RPMI7951 (cell line): Measurements from ENCODE around the gene GPR132. TPM values are rescaled to one million over a fixed set of nuclear protein-coding genes. Genes with fewer than 3 reads are reported as not detected.
"Not testable (repeated sequence)": the region's sequence is repeated elsewhere in the genome, so short reads cannot be mapped to it uniquely, and the experiment has no call there.

Source experiments
- DNase-seq: peaks from one replicate; pipeline ENCODE4 v3.0.0-alpha.2; 2012; ENCODE audit warnings: low read depth
- total RNA-seq: library from RNA; depleted of rRNA; stranded (reverse); fragments of >200 nt; shearing (Covaris generic); gene quantifications from 2 replicates; pipeline ENCODE4 v1.2.3, GENCODE V29; 2014

GPR132 gene
- total RNA-seq, 1 experiment from 2014 or later: under 0.01 TPM

- DNase-seq: no peak
Measured at GRCh38 chr14:105042813-105043212, 22.4 kb downstream of the GPR132 start.

- no peak for DNase-seq
Measured at GRCh38 chr14:105041841-105042765, 23.1 kb downstream of the GPR132 start.

DNA sequence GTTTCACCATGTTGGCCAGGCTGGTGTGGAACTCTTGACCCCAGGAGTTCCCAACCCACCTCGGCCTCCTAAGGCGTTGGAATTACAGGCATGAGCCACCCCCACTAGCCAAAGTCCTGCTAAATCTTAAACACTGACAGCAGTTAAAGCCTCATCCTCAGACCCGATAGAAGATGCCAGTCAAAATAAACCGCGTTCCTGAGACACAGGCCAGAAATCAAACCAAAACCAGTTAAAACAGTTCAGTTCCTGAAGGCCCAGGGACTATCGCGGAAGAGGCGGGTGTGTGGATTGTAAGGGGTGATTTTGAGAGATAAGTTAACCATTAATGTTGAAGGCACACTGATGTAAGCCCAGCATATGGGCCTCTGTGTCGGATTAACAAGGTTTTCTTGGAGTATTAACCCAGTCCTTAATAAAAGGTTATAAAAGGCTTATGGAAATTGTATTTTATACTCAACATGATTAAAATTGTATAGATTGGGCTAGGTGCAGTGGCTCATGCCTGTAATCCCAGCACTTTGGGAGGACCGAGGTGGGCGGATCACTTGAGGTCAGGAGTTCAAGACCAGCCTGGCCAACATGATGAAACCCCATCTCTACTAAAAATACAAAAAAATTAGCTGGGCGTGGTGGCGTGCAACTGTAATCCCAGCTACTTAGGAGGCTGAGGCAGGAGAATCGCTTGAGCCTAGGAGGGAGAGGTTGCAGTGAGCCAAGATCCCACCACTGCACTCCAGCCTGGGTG, 25.6 kb downstream of the GPR132 start:
- DNase-seq: no peak

DNA sequence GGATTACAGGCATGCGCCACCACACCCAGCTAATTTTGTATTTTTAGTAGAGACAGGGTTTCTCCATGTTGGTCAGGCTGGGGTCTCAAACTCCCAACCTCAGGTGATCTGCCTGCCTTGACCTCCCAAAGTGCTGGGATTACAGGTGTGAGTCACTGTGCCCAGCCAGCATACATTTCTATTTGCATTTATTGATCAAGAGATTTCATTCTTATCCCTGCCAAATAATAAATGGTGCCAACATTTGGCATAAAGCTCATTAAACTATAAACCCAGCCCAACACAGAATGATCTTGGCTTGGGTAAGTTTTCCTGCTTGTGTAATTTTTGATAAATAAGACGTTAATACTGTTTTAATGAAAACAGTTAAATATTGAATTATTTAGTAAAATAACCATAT, 29.6 kb downstream of the GPR132 start:
- DNase-seq: not testable (repeated sequence)

DNA sequence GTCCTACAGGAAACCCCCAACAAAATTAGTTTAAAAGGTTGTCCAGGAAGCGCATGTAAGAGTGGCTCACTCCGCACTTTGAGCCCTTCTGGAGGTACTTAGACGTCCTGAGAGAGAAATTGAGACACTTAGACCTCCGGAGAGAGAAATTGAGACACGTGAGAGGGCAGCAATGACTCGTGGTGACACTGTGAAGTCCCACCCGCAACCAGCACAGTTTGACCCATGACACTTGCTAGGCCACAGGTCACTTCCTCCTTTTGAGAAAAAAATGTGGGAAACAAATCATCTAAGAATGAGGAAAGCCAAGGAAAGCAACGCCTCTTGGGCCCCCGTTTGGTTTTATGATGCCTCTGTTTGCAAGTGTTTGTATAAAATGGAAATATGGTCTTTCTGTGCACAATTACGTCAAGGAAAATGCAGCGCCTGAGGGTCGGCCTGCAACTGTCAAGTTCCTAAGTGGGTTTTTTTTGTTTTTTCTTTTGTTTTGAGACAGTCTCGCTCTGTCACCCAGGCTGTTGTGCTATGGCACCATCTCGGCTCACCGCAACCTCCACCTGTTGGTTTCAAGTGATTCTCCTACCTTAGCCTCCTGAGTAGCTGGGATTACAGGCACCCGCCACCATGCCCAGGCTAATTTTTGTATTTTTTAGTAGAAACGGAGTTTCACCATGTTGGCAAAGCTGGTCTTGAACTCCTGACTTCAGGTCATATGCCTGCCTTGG, 30.8 kb downstream of the GPR132 start:
- no peak for DNase-seq

GRCh38 chr14:105033412-105033900, 31.8 kb downstream of the GPR132 start:
- DNase-seq: not testable (repeated sequence)

DNA sequence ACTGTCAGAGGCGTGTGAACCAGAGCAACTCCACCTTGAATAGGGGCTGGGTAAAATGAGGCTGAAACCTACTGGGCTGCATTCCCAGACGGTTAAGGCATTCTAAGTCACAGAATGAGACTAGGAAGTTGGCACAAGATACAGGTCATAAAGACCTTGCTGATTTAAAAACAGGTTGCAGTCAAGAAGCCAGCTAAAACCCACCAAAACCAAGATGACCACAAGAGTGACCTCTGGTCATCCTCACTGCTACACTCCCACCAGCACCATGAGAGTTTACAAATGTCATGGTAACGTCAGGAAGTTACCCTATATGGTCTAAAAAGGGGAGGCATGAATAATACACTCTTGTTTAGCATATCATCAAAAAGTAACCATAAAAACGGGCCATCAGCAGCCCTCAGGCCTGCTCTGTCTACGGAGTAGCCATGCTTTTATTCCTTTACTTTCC, 32.8 kb downstream of the GPR132 start:
- DNase-seq: peak; percentile 87

- no peak for DNase-seq
Measured at GRCh38 chr14:105030836-105031396, 34.3 kb downstream of the GPR132 start.

DNA sequence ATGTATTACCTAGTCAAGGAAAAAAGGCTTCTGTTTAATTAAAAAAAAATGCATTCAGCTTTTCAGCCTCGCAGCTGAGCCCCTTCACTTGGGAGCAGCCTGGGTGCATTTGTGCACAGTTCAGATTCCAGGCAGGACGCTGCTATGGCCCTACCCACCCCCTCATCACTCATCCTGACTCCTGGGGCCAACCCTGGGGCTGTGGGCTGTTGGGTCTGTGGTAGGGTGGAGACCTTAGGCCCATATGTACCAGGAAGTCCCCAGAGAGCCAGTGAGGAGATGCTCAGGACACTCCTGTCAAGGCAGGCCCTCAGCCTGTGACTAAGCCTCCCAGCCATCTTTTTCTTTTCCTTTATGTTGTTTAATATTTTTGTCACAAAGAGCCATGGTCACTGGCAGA, 35.0 kb downstream of the GPR132 start:
- no peak for DNase-seq

GRCh38 chr14:105029402-105029801, 35.8 kb downstream of the GPR132 start:
- DNase-seq: no peak

DNA sequence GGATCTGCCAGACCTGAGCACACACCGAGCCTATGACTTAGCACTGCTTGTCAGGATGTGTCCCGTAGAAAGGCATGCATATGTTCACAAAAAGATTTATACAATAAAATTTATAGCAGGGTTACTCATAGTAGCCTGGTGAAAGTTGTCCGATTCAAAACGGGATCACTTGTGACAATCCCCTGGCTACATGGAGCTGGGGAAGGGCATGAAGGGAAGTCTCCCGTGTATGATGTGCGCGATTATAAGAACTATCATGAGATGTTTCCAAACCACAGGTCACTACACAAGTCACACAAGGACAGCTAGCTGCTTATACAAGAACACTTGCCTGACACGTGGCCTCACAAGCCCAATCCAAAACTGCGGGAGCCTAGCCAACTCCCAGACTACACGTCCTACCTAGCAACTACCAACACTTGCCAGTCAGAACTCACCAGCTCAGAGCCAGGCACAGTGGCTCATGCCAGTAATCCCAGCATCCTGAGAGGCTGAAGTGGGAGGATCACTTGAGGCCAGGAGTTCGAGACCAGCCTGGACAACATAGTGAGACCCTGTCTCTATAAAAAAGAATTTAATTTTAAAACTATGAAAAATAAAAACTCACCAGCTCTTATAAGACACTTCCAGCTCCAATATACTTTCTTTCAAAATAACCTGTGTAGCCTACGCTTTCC, 36.8 kb downstream of the GPR132 start:
- peak; percentile 73 for DNase-seq

DNA sequence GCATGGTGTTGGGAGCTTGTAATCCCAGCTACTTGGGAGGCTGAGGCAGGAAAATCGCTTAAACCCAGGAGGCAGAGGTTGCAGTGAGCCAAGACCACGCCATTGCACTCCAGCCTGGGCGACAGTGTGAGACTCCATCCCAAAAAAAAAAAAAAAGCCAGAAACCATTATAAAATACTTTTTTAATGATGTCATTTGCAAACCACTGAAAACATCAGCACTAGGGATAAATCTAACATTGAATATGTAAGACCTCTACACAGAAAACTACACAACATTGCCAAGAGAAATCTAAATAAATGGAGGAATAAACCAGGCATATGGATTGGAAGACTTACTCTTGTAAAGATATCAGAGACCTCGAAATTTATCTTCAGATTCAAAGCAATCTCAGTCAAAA, 37.5 kb downstream of the GPR132 start:
- DNase-seq: not testable (repeated sequence)

GRCh38 chr14:105026802-105027563, 38.2 kb downstream of the GPR132 start:
- peak; percentile 70 for DNase-seq

DNA sequence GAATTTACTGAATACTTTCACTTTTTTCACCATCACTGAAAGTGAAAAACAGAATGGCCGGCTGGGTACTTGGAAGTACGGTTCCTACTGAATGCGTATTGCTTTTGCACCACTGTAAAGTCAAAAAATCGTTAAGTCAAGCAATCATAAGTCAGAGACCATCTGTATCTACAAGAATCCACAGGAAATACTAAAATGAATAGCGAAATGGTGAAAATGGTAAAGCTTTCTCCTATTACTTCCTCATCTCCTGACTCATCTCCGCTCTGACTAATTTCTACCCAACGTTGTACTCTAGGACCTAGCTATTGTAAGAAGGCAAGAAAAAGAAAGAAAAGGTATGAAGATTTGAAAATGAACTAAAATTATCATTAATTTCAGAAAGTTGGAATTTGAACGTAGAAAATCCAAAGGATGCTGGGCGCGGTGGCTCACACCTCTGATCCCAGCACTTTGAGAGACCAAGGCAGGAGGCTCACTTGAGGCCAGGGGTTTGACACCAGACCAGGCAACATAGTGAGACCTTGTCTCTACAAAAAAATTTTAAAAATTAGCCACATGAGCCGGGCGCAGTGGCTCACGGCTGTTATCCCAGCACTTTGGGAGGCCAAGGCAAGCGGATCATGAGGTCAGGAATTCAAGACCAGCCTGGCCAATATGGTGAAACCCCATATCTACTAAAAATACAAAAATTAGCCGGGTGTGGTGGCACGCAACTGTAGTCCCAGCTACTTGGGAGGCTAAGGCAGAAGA, 39.0 kb downstream of the GPR132 start:
- DNase-seq: peak; percentile 83

DNA sequence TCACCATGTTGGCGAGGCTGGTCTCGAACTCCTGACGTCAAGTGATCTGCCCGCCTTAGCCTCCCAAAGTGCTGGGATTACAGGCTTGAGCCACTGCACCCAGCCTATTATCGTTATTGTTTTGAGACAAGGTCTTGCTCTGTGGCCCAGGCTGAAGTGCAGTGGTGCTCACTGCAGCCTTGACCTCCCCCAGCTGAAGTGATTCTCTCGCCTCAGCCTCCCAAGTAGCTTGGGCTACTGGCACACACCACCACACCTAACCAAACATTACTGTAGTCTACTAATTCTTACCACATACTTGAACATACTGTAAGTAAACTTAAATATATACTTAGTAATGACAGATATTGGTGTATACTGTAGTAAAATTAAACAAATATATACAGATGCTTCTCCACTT, 39.8 kb downstream of the GPR132 start:
- no peak for DNase-seq

GRCh38 chr14:105023791-105024480, 41.3 kb downstream of the GPR132 start:
- peak; percentile 76 for DNase-seq

GRCh38 chr14:105023144-105023543, 42.1 kb downstream of the GPR132 start:
- DNase-seq: peak; percentile 26

GRCh38 chr14:105022276-105022670, 43.0 kb downstream of the GPR132 start:
- DNase-seq: no peak
